GM18517 (cell line): ENCODE measurements around the gene SOS2.
"Not testable (repeated sequence)": the region's sequence is repeated elsewhere in the genome, so short reads cannot be mapped to it uniquely, and the experiment has no call there.

Source experiments
- ATAC-seq: cut with Tn5 transposase; IDR thresholded peaks from one replicate; pipeline ENCODE4 v1.9.1; 2021; ENCODE audit warnings: mild to moderate bottlenecking, moderate library complexity; ENCODE audit not compliant: unreplicated experiment

Gene SOS2

GRCh38 chr14:50228313-50228712 is 3.1 kb downstream of the SOS2 start:
- no peak for ATAC-seq

GRCh38 chr14:50225974-50226297 is 5.4 kb downstream of the SOS2 start:
- ATAC-seq = no peak

- ATAC-seq = no peak
These were observed 6.1 kb downstream of the SOS2 start for GRCh38 chr14:50225067-50225973.

- no peak for ATAC-seq
These were observed 9.2 kb downstream of the SOS2 start for GRCh38 chr14:50222055-50222613.

GRCh38 chr14:50218501-50218900 is 12.9 kb downstream of the SOS2 start:
- ATAC-seq = no peak

- ATAC-seq = no peak
These were observed 16.0 kb downstream of the SOS2 start for GRCh38 chr14:50215416-50215815.

- ATAC-seq = no peak
These were observed 17.6 kb downstream of the SOS2 start for GRCh38 chr14:50213795-50214194.

GRCh38 chr14:50212726-50213125 is 18.7 kb downstream of the SOS2 start:
- no peak for ATAC-seq

- no peak for ATAC-seq
These were observed 21.3 kb downstream of the SOS2 start for GRCh38 chr14:50210074-50210473.

GRCh38 chr14:50198499-50198898 is 32.9 kb downstream of the SOS2 start:
- no peak for ATAC-seq

- ATAC-seq = no peak
These were observed 39.9 kb downstream of the SOS2 start for GRCh38 chr14:50191499-50191898.

GRCh38 chr14:50186107-50186506 is 45.3 kb downstream of the SOS2 start:
- no peak for ATAC-seq

GRCh38 chr14:50173891-50174290 is 57.5 kb downstream of the SOS2 start:
- no peak for ATAC-seq

GRCh38 chr14:50171895-50172294 is 59.5 kb downstream of the SOS2 start:
- no peak for ATAC-seq

- ATAC-seq = not testable (repeated sequence)
These were observed 64.0 kb downstream of the SOS2 start for GRCh38 chr14:50167381-50167780.

- ATAC-seq = no peak
These were observed 75.3 kb downstream of the SOS2 start for GRCh38 chr14:50156111-50156510.

GRCh38 chr14:50148799-50149198 is 82.6 kb downstream of the SOS2 start:
- no peak for ATAC-seq

GRCh38 chr14:50139192-50139591 is 92.2 kb downstream of the SOS2 start:
- ATAC-seq = no peak

- ATAC-seq = no peak
These were observed 103.6 kb downstream of the SOS2 start for GRCh38 chr14:50127802-50128201.

- ATAC-seq = no peak
These were observed 108.3 kb downstream of the SOS2 start for GRCh38 chr14:50123062-50123461.

- ATAC-seq = no peak
These were observed 109.1 kb downstream of the SOS2 start for GRCh38 chr14:50122291-50122690.

GRCh38 chr14:50121486-50121885 is 109.9 kb downstream of the SOS2 start:
- ATAC-seq = no peak

- ATAC-seq = no peak
These were observed 113.9 kb downstream of the SOS2 start for GRCh38 chr14:50117456-50117855.
